Activated naive CD4-positive, alpha-beta T cell treated with Interleukin-2 at 50 U/mL for 16 hours (primary cell): ENCODE measurements around the gene AP1M1.
"Not testable (repeated sequence)": the region's sequence is repeated elsewhere in the genome, so short reads cannot be mapped to it uniquely, and the experiment has no call there.

Source experiments
- DNase-seq: peaks from one replicate; pipeline ENCODE4 v3.0.0-alpha.2; 2020

The AP1M1 gene

GRCh38 chr19:16197622-16198369 is at the start of gene AP1M1:
Gene AP1M1 (plus strand): TSS chr19:16197911. CDS start chr19:16198027, 116 bp downstream.
- peak; percentile 99 for DNase-seq

GRCh38 chr19:16148443-16149229 is 49.1 kb upstream of the AP1M1 start:
- no peak for DNase-seq

- DNase-seq: no peak
Measured at GRCh38 chr19:16153582-16154336, 44.0 kb upstream of the AP1M1 start.

- no peak for DNase-seq
Measured at GRCh38 chr19:16154557-16154956, 43.2 kb upstream of the AP1M1 start.

- DNase-seq: no peak
Measured at GRCh38 chr19:16155128-16155527, 42.6 kb upstream of the AP1M1 start.

- no peak for DNase-seq
Measured at GRCh38 chr19:16156904-16157303, 40.8 kb upstream of the AP1M1 start.

GRCh38 chr19:16157601-16158000 is 40.1 kb upstream of the AP1M1 start:
- no peak for DNase-seq

- no peak for DNase-seq
Measured at GRCh38 chr19:16159655-16160054, 38.1 kb upstream of the AP1M1 start.

GRCh38 chr19:16160445-16160942 is 37.2 kb upstream of the AP1M1 start:
- no peak for DNase-seq

- DNase-seq: peak; percentile 45
Measured at GRCh38 chr19:16160943-16161560, 36.7 kb upstream of the AP1M1 start.

- DNase-seq: peak; percentile 22
Measured at GRCh38 chr19:16161840-16162239, 35.9 kb upstream of the AP1M1 start.

- DNase-seq: no peak
Measured at GRCh38 chr19:16164222-16164890, 33.4 kb upstream of the AP1M1 start.

- no peak for DNase-seq
Measured at GRCh38 chr19:16166417-16166816, 31.3 kb upstream of the AP1M1 start.

- no peak for DNase-seq
Measured at GRCh38 chr19:16167055-16167454, 30.7 kb upstream of the AP1M1 start.

- DNase-seq: no peak
Measured at GRCh38 chr19:16168465-16169081, 29.1 kb upstream of the AP1M1 start.

GRCh38 chr19:16170134-16170533 is 27.6 kb upstream of the AP1M1 start:
- no peak for DNase-seq

- DNase-seq: no peak
Measured at GRCh38 chr19:16175954-16176353, 21.8 kb upstream of the AP1M1 start.

GRCh38 chr19:16178866-16179265 is 18.8 kb upstream of the AP1M1 start:
- not testable (repeated sequence) for DNase-seq

- no peak for DNase-seq
Measured at GRCh38 chr19:16180611-16181010, 17.1 kb upstream of the AP1M1 start.

- DNase-seq: no peak
Measured at GRCh38 chr19:16184665-16185122, 13.0 kb upstream of the AP1M1 start.

- DNase-seq: peak; percentile 99
Measured at GRCh38 chr19:16185123-16185767, 12.5 kb upstream of the AP1M1 start, which contains the start of gene FAM32A. Gene FAM32A (plus strand): TSS chr19:16185410. CDS start chr19:16185443, 33 bp downstream.
